ENCODE data around the gene OR13J1.

The OR13J1 gene

DNA sequence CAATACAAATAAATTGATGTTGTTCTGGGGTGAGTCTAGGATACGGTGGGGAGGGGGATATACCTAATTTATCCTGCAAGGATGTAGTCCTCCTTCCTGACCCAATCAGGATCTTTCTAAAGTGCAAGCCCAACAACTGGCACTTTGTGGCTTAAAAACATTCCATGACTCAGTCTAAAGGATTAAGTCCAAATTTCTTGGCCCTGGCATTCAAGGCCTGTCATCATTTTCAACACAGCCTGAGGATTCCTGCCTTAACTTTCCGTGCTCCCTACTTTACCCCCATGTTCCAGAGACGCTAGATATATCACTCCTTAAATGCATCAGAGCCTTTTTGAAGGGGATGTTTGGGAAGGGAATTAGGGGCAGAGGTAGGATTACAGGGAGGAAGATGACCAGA lies 42.7 kb downstream of the OR13J1 start:
- Histone ChIP-seq H3K27ac (ENCODE audit: low read depth, low read length) (no peak overlapping the region), H3K27me3 (ENCODE audit: control insufficient read depth in 1 of 2, insufficient read depth in 2 of 2, low read length in 2 of 2) (no peaks in the 10 kb centered on the region), H3K36me3 (ENCODE audit: insufficient read depth, low read length) (no peaks in the 10 kb centered on the region), H3K9ac (ENCODE audit: low read length) (no peak overlapping the region), H3K4me3 (ENCODE audit: low read depth in 1 of 2, low read length in 2 of 2) (no peak overlapping the region), H3K4me1 (ENCODE audit: insufficient read depth, low read length) (peaks cover 28% of the 10 kb centered on the region), H3K9me3 (ENCODE audit: low read length) (no peaks in the 10 kb centered on the region)

DNA sequence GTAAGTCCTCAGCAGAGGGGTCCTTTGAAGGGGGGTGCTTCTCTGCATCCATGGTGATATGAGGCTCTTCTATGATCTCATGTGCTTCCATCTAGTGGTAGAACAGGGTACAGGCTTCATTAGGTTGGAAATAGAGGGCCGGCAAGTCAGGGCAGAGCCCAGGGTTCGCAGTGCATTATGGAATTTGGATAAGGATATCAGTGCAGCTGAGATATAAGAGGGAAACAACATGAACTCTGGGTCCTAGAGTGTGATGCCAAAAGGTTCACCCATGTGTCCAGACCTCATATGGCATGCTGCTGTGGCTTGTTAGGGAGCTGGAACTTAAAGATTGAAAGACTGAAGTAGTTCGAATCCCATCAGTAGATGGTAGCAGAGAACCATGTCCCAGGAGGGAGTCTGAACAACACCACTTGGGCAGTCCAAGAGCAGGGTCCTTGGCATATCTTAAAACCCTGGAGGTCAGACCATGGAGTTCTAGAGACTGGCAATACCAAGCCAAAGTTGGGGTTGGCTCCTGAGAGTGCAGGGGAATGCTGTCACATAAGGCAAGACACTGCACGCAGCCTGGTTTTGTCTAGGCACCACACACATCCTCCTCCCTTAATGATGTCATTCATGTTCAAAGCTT lies 44.0 kb downstream of the OR13J1 start:
- H3K36me3 ChIP-seq (ENCODE audit: insufficient read depth, low read length), result no peaks in the 10 kb centered on the region
- no peak overlapping the region for H3K9ac ChIP-seq (ENCODE audit: low read length)
- H3K4me1 ChIP-seq (ENCODE audit: insufficient read depth, low read length), result peaks cover 22% of the 10 kb centered on the region
- no peak overlapping the region for H3K27ac ChIP-seq (ENCODE audit: low read depth, low read length)
- no peak overlapping the region for H3K4me3 ChIP-seq (ENCODE audit: low read depth in 1 of 2, low read length in 2 of 2)
- no peaks in the 10 kb centered on the region for H3K9me3 ChIP-seq (ENCODE audit: low read length)
- no peaks in the 10 kb centered on the region for H3K27me3 ChIP-seq (ENCODE audit: control insufficient read depth in 1 of 2, insufficient read depth in 2 of 2, low read length in 2 of 2)

DNA sequence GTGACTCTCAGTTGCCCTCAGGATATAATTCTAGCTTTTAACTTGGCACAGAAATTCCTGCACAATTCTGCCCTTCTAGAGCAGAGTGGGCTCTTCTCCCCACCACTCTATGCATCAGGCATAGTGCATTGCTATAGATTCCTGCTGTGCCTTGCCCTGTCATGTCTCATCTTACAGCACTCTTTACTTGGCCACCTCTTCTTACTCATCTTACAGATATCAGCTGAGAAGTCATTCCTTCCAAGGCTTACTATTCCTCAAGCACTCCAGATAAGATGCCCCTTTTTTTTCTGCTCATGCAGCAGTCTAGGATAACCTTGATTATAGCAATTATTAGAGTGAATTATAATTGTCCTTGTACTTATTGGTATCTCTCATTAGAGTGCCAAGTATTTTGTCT lies 47.3 kb downstream of the OR13J1 start:
- H3K27ac ChIP-seq (ENCODE audit: low read depth, low read length), result no peak overlapping the region
- no peaks in the 10 kb centered on the region for H3K27me3 ChIP-seq (ENCODE audit: control insufficient read depth in 1 of 2, insufficient read depth in 2 of 2, low read length in 2 of 2)
- H3K36me3 ChIP-seq (ENCODE audit: insufficient read depth, low read length), result no peaks in the 10 kb centered on the region
- no peak overlapping the region for H3K9ac ChIP-seq (ENCODE audit: low read length)
- no peak overlapping the region for H3K4me3 ChIP-seq (ENCODE audit: low read depth in 1 of 2, low read length in 2 of 2)
- H3K4me1 ChIP-seq (ENCODE audit: insufficient read depth, low read length), result no peaks in the 10 kb centered on the region
- H3K9me3 ChIP-seq (ENCODE audit: low read length), result no peaks in the 10 kb centered on the region

DNA sequence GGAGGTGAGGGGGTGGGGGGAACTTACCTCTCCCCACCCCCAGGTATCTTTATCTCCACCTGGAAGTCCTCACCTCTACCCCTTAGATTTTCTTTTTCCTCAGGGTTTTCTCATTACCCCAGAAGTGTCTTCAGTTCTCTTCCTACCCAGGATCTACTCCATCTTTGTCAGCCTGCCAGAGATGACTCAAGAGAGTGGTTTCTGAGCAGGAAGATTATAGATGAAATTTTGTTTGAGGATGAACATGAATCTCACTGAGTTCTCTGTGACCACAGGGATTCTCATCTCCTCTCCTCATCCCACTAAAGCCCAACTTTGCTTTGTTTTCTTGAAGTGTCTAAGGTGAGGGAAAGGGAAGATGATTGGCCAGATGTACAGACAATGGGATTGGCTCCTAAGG lies 50.1 kb downstream of the OR13J1 start:
- no peak overlapping the region for H3K4me3 ChIP-seq (ENCODE audit: low read depth in 1 of 2, low read length in 2 of 2)
- H3K27ac ChIP-seq (ENCODE audit: low read depth, low read length), result no peak overlapping the region
- H3K4me1 ChIP-seq (ENCODE audit: insufficient read depth, low read length), result no peaks in the 10 kb centered on the region
- no peaks in the 10 kb centered on the region for H3K36me3 ChIP-seq (ENCODE audit: insufficient read depth, low read length)
- H3K9ac ChIP-seq (ENCODE audit: low read length), result no peak overlapping the region
- H3K27me3 ChIP-seq (ENCODE audit: control insufficient read depth in 1 of 2, insufficient read depth in 2 of 2, low read length in 2 of 2), result no peaks in the 10 kb centered on the region
- no peaks in the 10 kb centered on the region for H3K9me3 ChIP-seq (ENCODE audit: low read length)

All from muscle layer of colon (tissue), 2 donors.